Neural cell (in vitro differentiated cells): ENCODE data around the gene KCTD16.

ENCODE experiments used
- CTCF ChIP-seq: fragments of 450-650 bp; IDR thresholded peaks from 2 replicates; pipeline ENCODE4 v1.5.1; 2014; ENCODE audit warnings: antibody characterized with exemption, mild to moderate bottlenecking, moderate library complexity; ENCODE audit not compliant: poor library complexity, severe bottlenecking
- EP300 ChIP-seq: fragments of 450-650 bp; conservative IDR thresholded peaks from 2 replicates; pipeline ENCODE4 v1.6.1; 2014; ENCODE audit warnings: antibody characterized with exemption, mild to moderate bottlenecking, moderate library complexity; ENCODE audit not compliant: poor library complexity, severe bottlenecking
- EZH2 ChIP-seq: fragments of 200-600, 300-800 bp; shearing (Covaris generic), sonication (generic); IDR thresholded peaks from 2 replicates; pipeline ENCODE4 v1.6.1; 2014; ENCODE audit warnings: antibody characterized with exemption, low read length, borderline replicate concordance, mild to moderate bottlenecking; ENCODE audit not compliant: insufficient read depth, poor library complexity, severe bottlenecking
- MXI1 ChIP-seq: fragments of 450-650 bp; conservative IDR thresholded peaks from 2 replicates; pipeline ENCODE4 v1.6.1; 2014; ENCODE audit warnings: antibody characterized with exemption, mild to moderate bottlenecking; ENCODE audit not compliant: poor library complexity, severe bottlenecking
- POLR2AphosphoS5 ChIP-seq: IDR thresholded peaks from 2 replicates; pipeline ENCODE4 v1.6.1; 2012
- RAD21 ChIP-seq: fragments of 450-650 bp; conservative IDR thresholded peaks from 2 replicates; pipeline ENCODE4 v1.6.1; 2014; ENCODE audit warnings: antibody characterized with exemption, mild to moderate bottlenecking, moderate library complexity
- REST ChIP-seq: IDR thresholded peaks from 2 replicates; pipeline ENCODE4 v1.6.1; 2012; ENCODE audit warnings: borderline replicate concordance
- SMC3 ChIP-seq: fragments of 450-650 bp; conservative IDR thresholded peaks from 2 replicates; pipeline ENCODE4 v1.6.1; 2014; ENCODE audit warnings: antibody characterized with exemption, mild to moderate bottlenecking, moderate library complexity; ENCODE audit not compliant: poor library complexity
- TAF1 ChIP-seq: IDR thresholded peaks from 2 replicates; pipeline ENCODE4 v1.6.1; 2012; ENCODE audit warnings: low read depth

GRCh38 chr5:144473650-144474049 is 303.0 kb downstream of the KCTD16 start:
- TF ChIP-seq EP300 (no peak), POLR2AphosphoS5 (no peak), CTCF (no peak), EZH2 (no peak), REST (no peak), MXI1 (no peak), RAD21 (no peak), TAF1 (no peak), SMC3 (no peak)
